Activated CD4-positive, alpha-beta T cell treated with anti-CD3 and anti-CD28 coated beads, Interleukin-2, Interleukin-6, amounts not matched to agents 100 ng/mL and 50 ng/mL, durations not matched to agents 16 hours and 8 hours (primary cell): Measurements from ENCODE around the gene TRIM3.

ENCODE experiments used
- DNase-seq: peaks from one replicate; pipeline ENCODE4 v3.0.0-alpha.2; 2020

TRIM3 gene

DNA sequence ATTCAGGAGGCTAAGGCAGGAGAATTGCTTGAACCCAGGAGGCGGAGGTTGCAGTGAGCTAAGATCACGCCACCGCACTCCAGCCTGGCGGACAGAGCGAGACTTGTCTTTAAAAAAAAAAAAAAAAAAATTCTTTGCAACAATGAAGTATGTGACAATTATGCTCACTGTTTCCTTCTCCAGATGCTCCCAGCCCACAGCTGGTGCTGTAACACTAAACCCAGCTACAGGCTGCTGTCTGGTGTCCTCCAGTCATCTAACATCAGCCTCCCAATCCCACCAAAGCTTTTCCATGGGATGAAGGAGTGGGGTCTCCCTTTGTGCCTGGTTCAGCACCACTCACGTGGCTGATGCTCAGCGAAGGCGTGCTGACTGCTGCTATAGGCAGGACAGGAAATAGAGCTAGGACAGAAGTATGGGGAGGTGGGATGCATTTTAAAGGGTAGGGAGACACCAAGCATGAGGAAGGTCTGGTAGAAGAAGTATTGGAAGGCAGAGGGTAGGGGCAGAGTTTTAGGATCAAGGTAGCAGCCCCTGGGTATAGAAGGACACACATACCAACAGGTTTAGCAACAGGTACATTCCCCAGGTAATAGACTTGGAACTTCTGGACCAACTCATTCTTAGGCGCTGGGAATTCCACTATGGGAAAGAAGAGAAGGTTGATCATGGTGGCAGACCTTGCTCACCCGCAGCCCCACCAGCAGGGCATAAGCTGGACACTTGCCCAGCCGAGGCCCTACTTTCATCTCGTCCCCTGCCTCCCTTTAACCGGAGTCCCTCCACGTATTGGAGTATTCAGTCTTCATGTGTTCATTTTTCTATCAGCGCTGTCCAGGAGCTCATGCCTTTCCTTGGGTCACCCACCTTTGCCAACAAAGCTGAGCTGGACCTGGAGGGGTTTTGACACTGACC lies 73.1 kb downstream of the TRIM3 start:
- DNase-seq: no peak
